ENCODE results near the gene RAG1. TPM values are rescaled to one million over a fixed set of nuclear protein-coding genes. Genes with fewer than 3 reads are reported as not detected.
"Not testable (repeated sequence)": the region's sequence is repeated elsewhere in the genome, so short reads cannot be mapped to it uniquely, and the experiment has no call there.

Gene RAG1
- 0.05 and 0.21 TPM in 2 replicates for total RNA-seq

GRCh38 chr11:36567694-36568093 is at the start of gene RAG1:
TSS of gene RAG1 (plus strand) at chr11:36568007. CDS start at chr11:36573305, 5,298 bp downstream.
- H3K4me3 Mint-ChIP-seq (ENCODE audit: low read depth), result no peak within 1 kb of the TSS
- no peaks in the 10 kb centered on the region for H3K9me3 Mint-ChIP-seq
- no peaks in the 10 kb centered on the region for H3K36me3 Mint-ChIP-seq (ENCODE audit: low read depth)
- H3K27ac Mint-ChIP-seq, result no peak within 1 kb of the TSS
- peaks cover 4% of the 10 kb centered on the region for H3K4me1 Mint-ChIP-seq (ENCODE audit: low read depth)
- peaks cover 62% of the 10 kb centered on the region for H3K27me3 Mint-ChIP-seq (ENCODE audit: low read depth)
- intact Hi-C loops (cut with micrococcal nuclease), result no loop called here
- DNase-seq (ENCODE audit: low spot score), result no peak

GRCh38 chr11:36530840-36531239 is 37.0 kb upstream of the RAG1 start:
- H3K27me3 Mint-ChIP-seq (ENCODE audit: low read depth), result peaks cover 10% of the 10 kb centered on the region
- no peaks in the 10 kb centered on the region for H3K9me3 Mint-ChIP-seq
- no peaks in the 10 kb centered on the region for H3K4me1 Mint-ChIP-seq (ENCODE audit: low read depth)
- intact Hi-C loops (cut with micrococcal nuclease), result no loop called here
- no peak overlapping the region for H3K27ac Mint-ChIP-seq
- no peak overlapping the region for H3K4me3 Mint-ChIP-seq (ENCODE audit: low read depth)
- H3K36me3 Mint-ChIP-seq (ENCODE audit: low read depth), result no peaks in the 10 kb centered on the region
- no peak for DNase-seq (ENCODE audit: low spot score)

DNA sequence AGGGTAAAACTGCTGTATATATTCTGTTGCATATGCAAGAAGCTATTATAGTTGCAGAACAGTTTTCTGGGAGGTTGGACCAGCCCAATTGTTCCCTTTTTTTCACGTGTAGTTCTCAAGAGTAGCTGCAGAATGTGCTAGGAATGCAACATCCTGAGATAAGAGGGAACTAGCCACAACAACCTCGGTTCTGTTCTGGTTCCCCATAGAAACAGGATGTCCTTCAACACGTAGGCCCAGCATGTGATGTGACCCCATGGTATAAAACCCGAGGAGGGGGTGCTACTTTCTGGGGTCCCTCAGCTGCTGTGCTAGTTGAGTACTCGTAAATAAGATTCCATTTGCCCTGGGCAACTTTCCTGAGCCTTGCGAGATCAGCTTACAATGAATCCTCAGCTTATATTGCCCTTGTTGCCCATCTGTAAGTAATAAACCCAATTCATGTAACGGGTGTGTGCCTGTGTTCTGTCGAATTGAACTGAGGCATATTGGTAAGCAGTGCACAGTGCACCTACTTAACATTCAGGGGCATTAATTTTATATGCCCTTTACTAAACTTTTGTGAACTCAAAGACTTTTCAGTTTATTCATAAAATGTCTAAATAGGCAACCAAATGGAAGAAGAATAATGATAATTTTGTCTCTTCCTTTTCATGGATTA is 34.7 kb upstream of the RAG1 start:
- no peaks in the 10 kb centered on the region for H3K4me1 Mint-ChIP-seq (ENCODE audit: low read depth)
- no peak for DNase-seq (ENCODE audit: low spot score)
- H3K4me3 Mint-ChIP-seq (ENCODE audit: low read depth), result no peak overlapping the region
- H3K9me3 Mint-ChIP-seq, result no peaks in the 10 kb centered on the region
- intact Hi-C loops (cut with micrococcal nuclease), result no loop called here
- no peak overlapping the region for H3K27ac Mint-ChIP-seq
- H3K27me3 Mint-ChIP-seq (ENCODE audit: low read depth), result peaks cover 15% of the 10 kb centered on the region
- no peaks in the 10 kb centered on the region for H3K36me3 Mint-ChIP-seq (ENCODE audit: low read depth)

DNA sequence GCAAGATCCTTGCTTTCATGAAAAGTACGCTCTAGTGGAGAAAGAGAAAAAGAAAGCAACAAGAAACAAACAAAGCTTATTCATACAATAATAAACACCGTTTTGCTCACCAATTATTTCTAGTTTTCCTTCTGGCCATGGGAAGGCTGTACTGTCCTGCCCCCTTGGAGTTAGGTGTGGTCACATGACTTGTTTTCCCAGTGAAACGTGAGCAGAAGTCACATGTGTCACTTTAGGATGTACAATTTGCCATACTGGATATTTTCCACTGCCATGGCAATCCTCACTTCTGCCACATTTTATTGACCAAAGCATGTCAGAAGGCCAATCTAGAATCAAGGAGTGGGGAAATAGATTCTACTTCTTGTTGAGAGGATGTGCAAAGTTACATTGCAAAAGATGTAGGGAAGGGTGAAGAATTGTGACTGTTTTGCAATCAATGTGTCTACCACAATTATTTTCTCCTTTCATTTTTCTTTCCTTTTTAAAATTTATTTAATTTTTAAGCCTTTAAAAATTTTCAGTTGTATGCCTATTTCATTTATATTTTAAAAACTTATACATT is 33.4 kb upstream of the RAG1 start:
- Mint-ChIP-seq H3K9me3 (no peaks in the 10 kb centered on the region), H3K4me1 (ENCODE audit: low read depth) (no peaks in the 10 kb centered on the region), H3K4me3 (ENCODE audit: low read depth) (no peak overlapping the region), H3K27me3 (ENCODE audit: low read depth) (peaks cover 13% of the 10 kb centered on the region), H3K27ac (no peak overlapping the region), H3K36me3 (ENCODE audit: low read depth) (no peaks in the 10 kb centered on the region)
- no peak for DNase-seq (ENCODE audit: low spot score)
- intact Hi-C loops (cut with micrococcal nuclease), result no loop called here

GRCh38 chr11:36540998-36541397 is 26.8 kb upstream of the RAG1 start:
- Mint-ChIP-seq H3K4me1 (ENCODE audit: low read depth) (peaks cover 10% of the 10 kb centered on the region), H3K4me3 (ENCODE audit: low read depth) (no peak overlapping the region), H3K27me3 (ENCODE audit: low read depth) (peaks cover 22% of the 10 kb centered on the region), H3K36me3 (ENCODE audit: low read depth) (no peaks in the 10 kb centered on the region), H3K9me3 (no peaks in the 10 kb centered on the region), H3K27ac (no peak overlapping the region)
- peak; percentile 31 for DNase-seq (ENCODE audit: low spot score)
- intact Hi-C loops (cut with micrococcal nuclease), result no loop called here

DNA sequence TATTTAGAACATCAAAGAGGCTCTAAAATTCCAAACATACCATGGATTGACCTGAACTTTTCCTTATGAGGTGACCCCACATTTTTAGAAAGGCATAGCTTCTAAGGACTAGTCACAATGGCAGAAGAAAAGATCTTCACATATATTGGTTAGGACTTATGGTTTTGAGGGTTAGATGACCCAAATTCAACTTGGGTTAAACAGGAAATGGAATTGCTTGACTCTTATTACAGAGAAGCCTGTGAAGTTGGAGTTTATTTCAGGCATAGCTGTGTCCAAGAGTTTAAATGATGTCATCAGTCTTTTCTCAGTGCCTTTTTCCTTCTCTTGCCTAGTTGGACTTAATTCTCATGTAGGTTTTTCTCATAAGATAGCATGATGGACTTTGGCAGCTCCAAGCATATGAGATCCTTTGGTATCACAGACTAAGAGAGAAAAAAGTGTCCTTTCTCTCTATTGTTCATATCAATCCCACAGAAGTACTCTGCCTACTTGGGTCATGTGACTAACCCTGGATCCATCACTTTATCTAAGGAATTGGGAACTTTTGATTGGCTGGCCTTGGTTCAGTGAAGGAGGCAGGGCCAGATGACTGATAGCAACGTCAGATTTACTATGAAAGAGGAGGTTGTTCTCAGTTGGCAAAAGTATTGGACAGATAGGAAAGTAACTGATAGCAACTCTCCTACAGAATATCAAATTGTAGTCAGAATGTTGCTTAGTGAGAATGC is 17.3 kb upstream of the RAG1 start:
- intact Hi-C loops (cut with micrococcal nuclease), result no loop called here
- H3K9me3 Mint-ChIP-seq, result no peaks in the 10 kb centered on the region
- H3K4me3 Mint-ChIP-seq (ENCODE audit: low read depth), result no peak overlapping the region
- peaks cover 38% of the 10 kb centered on the region for H3K27me3 Mint-ChIP-seq (ENCODE audit: low read depth)
- DNase-seq (ENCODE audit: low spot score), result no peak
- H3K4me1 Mint-ChIP-seq (ENCODE audit: low read depth), result no peaks in the 10 kb centered on the region
- H3K36me3 Mint-ChIP-seq (ENCODE audit: low read depth), result no peaks in the 10 kb centered on the region
- H3K27ac Mint-ChIP-seq, result no peak overlapping the region

DNA sequence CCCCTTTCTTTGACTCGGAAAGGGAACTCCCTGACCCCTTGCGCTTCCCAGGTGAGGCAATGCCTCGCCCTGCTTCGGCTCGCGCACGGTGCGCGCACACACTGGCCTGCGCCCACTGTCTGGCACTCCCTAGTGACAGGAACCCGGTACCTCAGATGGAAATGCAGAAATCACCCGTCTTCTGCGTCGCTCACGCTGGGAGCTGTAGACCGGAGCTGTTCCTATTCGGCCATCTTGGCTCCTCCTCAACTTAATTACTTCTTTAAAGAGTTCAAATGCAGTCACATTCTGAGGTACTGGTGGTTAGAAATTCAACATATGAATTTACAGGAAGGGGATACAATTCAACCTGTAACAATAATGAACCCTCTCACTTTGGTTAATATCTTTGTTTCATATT is 10.4 kb upstream of the RAG1 start:
- H3K36me3 Mint-ChIP-seq (ENCODE audit: low read depth); H3K27ac Mint-ChIP-seq; DNase-seq (ENCODE audit: low spot score); H3K4me3 Mint-ChIP-seq (ENCODE audit: low read depth): not testable (repeated sequence)
- Mint-ChIP-seq H3K4me1 (ENCODE audit: low read depth) (peaks cover 28% of the 10 kb centered on the region), H3K27me3 (ENCODE audit: low read depth) (peaks cover 18% of the 10 kb centered on the region), H3K9me3 (peaks cover 28% of the 10 kb centered on the region)
- intact Hi-C loops (cut with micrococcal nuclease), result loop anchor here (5.0 kb wide), 2 partner anchors 45 to 205 kb away; partner anchors contain the start of gene TRAF6

DNA sequence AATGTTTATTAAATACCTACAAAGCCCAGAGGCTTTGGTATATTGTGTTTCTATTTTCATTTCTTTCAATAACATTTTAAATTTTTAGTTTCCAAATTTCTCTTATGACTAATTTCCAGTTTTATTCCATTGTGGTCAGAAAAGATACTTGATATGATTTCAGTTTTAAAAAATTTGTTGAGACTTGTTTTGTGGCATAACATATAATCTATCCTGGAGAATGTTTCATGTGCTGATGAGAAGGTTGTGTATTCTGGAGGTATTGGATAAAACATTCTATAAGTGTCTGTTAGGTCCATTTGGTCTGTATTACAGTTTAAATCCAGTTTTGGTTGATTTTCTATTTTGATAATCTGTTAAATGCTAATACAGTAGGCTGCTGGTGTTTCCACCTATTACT is 9.8 kb upstream of the RAG1 start:
- no peak overlapping the region for H3K4me3 Mint-ChIP-seq (ENCODE audit: low read depth)
- H3K9me3 Mint-ChIP-seq, result peaks cover 28% of the 10 kb centered on the region
- no peak for DNase-seq (ENCODE audit: low spot score)
- H3K4me1 Mint-ChIP-seq (ENCODE audit: low read depth), result peaks cover 28% of the 10 kb centered on the region
- peaks cover 4% of the 10 kb centered on the region for H3K36me3 Mint-ChIP-seq (ENCODE audit: low read depth)
- H3K27me3 Mint-ChIP-seq (ENCODE audit: low read depth), result peaks cover 22% of the 10 kb centered on the region
- intact Hi-C loops (cut with micrococcal nuclease), result loop anchor here (5.0 kb wide), 2 partner anchors 46 to 206 kb away; partner anchors contain the start of gene TRAF6
- no peak overlapping the region for H3K27ac Mint-ChIP-seq

- peaks cover 28% of the 10 kb centered on the region for H3K4me1 Mint-ChIP-seq (ENCODE audit: low read depth)
- peaks cover 28% of the 10 kb centered on the region for H3K9me3 Mint-ChIP-seq
- peaks cover 4% of the 10 kb centered on the region for H3K36me3 Mint-ChIP-seq (ENCODE audit: low read depth)
- no peak for DNase-seq (ENCODE audit: low spot score)
- peaks cover 24% of the 10 kb centered on the region for H3K27me3 Mint-ChIP-seq (ENCODE audit: low read depth)
- H3K4me3 Mint-ChIP-seq (ENCODE audit: low read depth), result peak overlapping the region; percentile 60
- H3K27ac Mint-ChIP-seq, result peak overlapping the region; percentile 60
- intact Hi-C loops (cut with micrococcal nuclease), result loop anchor here (5.0 kb wide), 2 partner anchors 46 to 206 kb away; partner anchors contain the start of gene TRAF6
Measured at GRCh38 chr11:36558571-36559413, 9.0 kb upstream of the RAG1 start.

DNA sequence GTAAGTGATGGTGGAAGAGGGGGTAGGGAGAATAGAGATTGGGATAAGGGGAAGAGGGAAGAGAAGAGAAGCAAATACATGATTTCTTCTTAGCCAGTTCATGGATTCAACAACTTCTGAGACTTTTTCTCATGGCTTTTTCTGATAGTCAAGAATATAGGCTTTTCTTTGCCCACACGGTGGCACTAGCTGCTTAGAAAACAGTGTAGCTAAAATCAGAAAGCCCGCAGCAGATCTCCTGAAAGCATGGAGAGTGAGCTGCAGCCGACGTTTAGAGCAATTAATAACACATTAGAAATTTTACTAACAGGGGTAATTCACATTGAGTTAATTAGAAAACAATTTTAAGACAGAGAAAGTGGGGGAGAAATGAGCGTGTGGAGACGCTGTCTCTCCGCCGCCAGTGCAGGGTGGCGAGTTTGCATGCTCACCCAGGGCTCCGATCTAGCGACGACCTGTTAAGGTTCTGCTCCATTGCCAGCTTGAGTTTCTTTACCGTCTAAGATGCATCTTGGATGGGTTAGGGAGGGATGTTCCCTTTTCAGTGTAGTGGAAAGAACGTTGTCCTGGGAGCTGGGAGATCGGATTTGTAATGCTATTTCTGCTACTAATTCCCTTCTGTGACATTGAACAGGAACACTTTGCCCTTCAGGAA is 3.3 kb upstream of the RAG1 start:
- no peak overlapping the region for H3K27ac Mint-ChIP-seq
- H3K9me3 Mint-ChIP-seq, result peaks cover 7% of the 10 kb centered on the region
- DNase-seq (ENCODE audit: low spot score), result peak; percentile 20
- intact Hi-C loops (cut with micrococcal nuclease), result loop anchor here (1.0 kb wide), 3 partner anchors 58 to 183 kb away; no protein-coding TSS in a partner anchor
- H3K27me3 Mint-ChIP-seq (ENCODE audit: low read depth), result peaks cover 62% of the 10 kb centered on the region
- H3K4me3 Mint-ChIP-seq (ENCODE audit: low read depth), result peak overlapping the region; percentile 53
- H3K36me3 Mint-ChIP-seq (ENCODE audit: low read depth), result no peaks in the 10 kb centered on the region
- H3K4me1 Mint-ChIP-seq (ENCODE audit: low read depth), result peaks cover 11% of the 10 kb centered on the region

DNA sequence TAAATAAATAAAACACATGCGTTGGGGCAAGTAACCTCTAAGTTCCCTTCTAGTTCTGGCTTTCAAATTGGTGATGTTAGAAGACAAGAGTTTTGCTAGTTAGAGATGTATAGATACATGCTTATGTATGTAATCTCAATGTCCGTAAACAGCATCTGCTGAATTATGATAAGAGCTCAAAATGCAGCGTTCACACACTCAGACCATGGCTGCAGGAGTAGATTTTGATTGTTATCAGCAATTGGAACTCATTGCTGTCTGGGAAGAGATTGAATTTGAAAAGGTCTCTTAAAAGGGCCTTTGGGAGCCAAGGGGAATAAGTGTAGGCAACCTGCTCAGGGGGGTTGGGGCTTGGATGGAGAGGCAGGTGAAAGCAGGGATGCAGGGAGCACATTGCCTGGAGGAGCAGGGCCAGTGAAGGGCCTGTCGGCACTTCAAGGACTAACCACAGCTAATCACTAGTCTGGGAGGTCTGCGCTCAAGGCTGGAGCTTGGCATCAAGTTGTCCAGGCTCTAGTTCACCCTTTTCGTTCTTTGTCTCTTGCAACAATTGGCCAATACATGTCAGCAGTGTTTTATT is 2.7 kb upstream of the RAG1 start:
- DNase-seq (ENCODE audit: low spot score), result no peak
- Mint-ChIP-seq H3K4me1 (ENCODE audit: low read depth) (peaks cover 5% of the 10 kb centered on the region), H3K36me3 (ENCODE audit: low read depth) (no peaks in the 10 kb centered on the region), H3K27ac (no peak overlapping the region), H3K9me3 (peaks cover under 1% of the 10 kb centered on the region), H3K4me3 (ENCODE audit: low read depth) (no peak overlapping the region), H3K27me3 (ENCODE audit: low read depth) (peaks cover 59% of the 10 kb centered on the region)
- intact Hi-C loops (cut with micrococcal nuclease), result no loop called here
